Jurkat, Clone E6-1 (cell line): ENCODE measurements around the gene CYS1.
"Not testable (repeated sequence)": the region's sequence is repeated elsewhere in the genome, so short reads cannot be mapped to it uniquely, and the experiment has no call there.

Source experiments
- DNase-seq: peaks from one replicate; pipeline ENCODE4 v3.0.0-alpha.2; 2011; ENCODE audit warnings: low read depth, low spot score
- H3K4me3 ChIP-seq: 2 replicates; pipeline ENCODE4 v1.5.1; 2011; ENCODE audit warnings: mild to moderate bottlenecking, low read length, control low read depth, moderate library complexity

CYS1 gene

GRCh38 chr2:10096641-10097040, 16.4 kb upstream of the CYS1 start:
- no peak overlapping the region for H3K4me3 ChIP-seq
- no peak for DNase-seq

GRCh38 chr2:10095175-10095574, 15.0 kb upstream of the CYS1 start:
- H3K4me3 ChIP-seq: no peak overlapping the region
- DNase-seq: no peak

- no peak for DNase-seq
- H3K4me3 ChIP-seq: no peak overlapping the region
Measured at GRCh38 chr2:10094271-10094814, 14.1 kb upstream of the CYS1 start.

GRCh38 chr2:10091889-10092244, 11.7 kb upstream of the CYS1 start:
- not testable (repeated sequence) for H3K4me3 ChIP-seq, DNase-seq

- DNase-seq: no peak
- H3K4me3 ChIP-seq: no peak overlapping the region
Measured at GRCh38 chr2:10091182-10091888, 11.1 kb upstream of the CYS1 start.

- no peak overlapping the region for H3K4me3 ChIP-seq
- DNase-seq: no peak
Measured at GRCh38 chr2:10089565-10090190, 9.5 kb upstream of the CYS1 start.

- H3K4me3 ChIP-seq: no peak overlapping the region
- no peak for DNase-seq
Measured at GRCh38 chr2:10087360-10087759, 7.1 kb upstream of the CYS1 start.

- DNase-seq: no peak
- H3K4me3 ChIP-seq: no peak overlapping the region
Measured at GRCh38 chr2:10086950-10087349, 6.7 kb upstream of the CYS1 start.

- no peak overlapping the region for H3K4me3 ChIP-seq
- DNase-seq: no peak
Measured at GRCh38 chr2:10085668-10086059, 5.5 kb upstream of the CYS1 start.

GRCh38 chr2:10085043-10085667, 4.9 kb upstream of the CYS1 start:
- DNase-seq: no peak
- no peak overlapping the region for H3K4me3 ChIP-seq

- H3K4me3 ChIP-seq: no peak overlapping the region
- DNase-seq: no peak
Measured at GRCh38 chr2:10084223-10084865, 4.1 kb upstream of the CYS1 start.

GRCh38 chr2:10083692-10084211, 3.5 kb upstream of the CYS1 start:
- DNase-seq: no peak
- no peak overlapping the region for H3K4me3 ChIP-seq

- no peak overlapping the region for H3K4me3 ChIP-seq
- no peak for DNase-seq
Measured at GRCh38 chr2:10083046-10083445, 2.8 kb upstream of the CYS1 start.

GRCh38 chr2:10080536-10081304, 509 bp upstream of the CYS1 start:
- H3K4me3 ChIP-seq: no peak overlapping the region
- peak; percentile 69 for DNase-seq

- no peak overlapping the region for H3K4me3 ChIP-seq
Measured at GRCh38 chr2:10079266-10079869, 843 bp downstream of the CYS1 start.

GRCh38 chr2:10078704-10079265, 1.4 kb downstream of the CYS1 start:
- no peak for DNase-seq
- H3K4me3 ChIP-seq: no peak overlapping the region

More at GRCh38 chr2:10079266-10079869, 843 bp downstream of the CYS1 start:
- DNase-seq: no peak

- no peak overlapping the region for H3K4me3 ChIP-seq
- no peak for DNase-seq
Measured at GRCh38 chr2:10078001-10078400, 2.2 kb downstream of the CYS1 start.

GRCh38 chr2:10076988-10077527, 3.2 kb downstream of the CYS1 start:
- no peak overlapping the region for H3K4me3 ChIP-seq
- DNase-seq: no peak
